Keratinocyte (primary cell): Measurements from ENCODE around the gene DHX58. TPM values are rescaled to one million over a fixed set of nuclear protein-coding genes. Genes with fewer than 3 reads are reported as not detected.

Source experiments
- DNase-seq: peaks from one replicate; pipeline ENCODE4 v3.0.0-alpha.2; 2011; ENCODE audit warnings: low read depth, missing footprints, low spot score
- FAIRE-seq: peaks from 2 replicates; lab custom pipeline; 2011; peaks lifted over from hg19 to GRCh38; lab: Jason Lieb, UNC
- H2AFZ ChIP-seq: 2 replicates; pipeline ENCODE4 v1.6.0; 2012; ENCODE audit warnings: low read length, control low read depth, inconsistent platforms; ENCODE audit not compliant: control insufficient read depth
- H3K27ac ChIP-seq: 2 replicates; pipeline ENCODE4 v1.5.1; 2011; ENCODE audit warnings: low read length; ENCODE audit not compliant: control insufficient read depth, insufficient read depth
- H3K27me3 ChIP-seq: 3 replicates; pipeline ENCODE4 v1.6.0; 2011; ENCODE audit warnings: low read length; ENCODE audit not compliant: control insufficient read depth, insufficient read depth; ENCODE audit errors: extremely low read depth
- H3K36me3 ChIP-seq, 2 experiments: 2 replicates in 1 of 2; 3 replicates in 1 of 2; pipeline ENCODE4 v1.5.1; 2011; ENCODE audit warnings: low read length in 2 of 2, mild to moderate bottlenecking in 1 of 2; ENCODE audit not compliant: control insufficient read depth in 2 of 2, insufficient read depth in 2 of 2; ENCODE audit errors: extremely low read depth in 1 of 2
- H3K4me1 ChIP-seq: 3 replicates; pipeline ENCODE4 v1.5.1; 2011; ENCODE audit warnings: low read length; ENCODE audit not compliant: control insufficient read depth, insufficient read depth; ENCODE audit errors: extremely low read depth
- H3K4me2 ChIP-seq: 3 replicates; pipeline ENCODE4 v1.6.0; 2011; ENCODE audit warnings: low read depth, low read length; ENCODE audit not compliant: control insufficient read depth, insufficient read depth; ENCODE audit errors: extremely low read depth
- H3K4me3 ChIP-seq, 3 experiments: fragments of 200-600 bp in 1 of 3; sonication (generic) in 1 of 3; 2 replicates in 2 of 3; 3 replicates in 1 of 3; pipeline ENCODE4 v1.5.1; 2011 to 2016; ENCODE audit warnings: low read length in 3 of 3, mild to moderate bottlenecking in 3 of 3, control low read depth in 2 of 3, inconsistent platforms in 1 of 3, low read depth in 1 of 3, mixed read lengths in 1 of 3, mixed run types in 1 of 3, moderate library complexity in 1 of 3; ENCODE audit not compliant: control insufficient read depth in 2 of 3, insufficient read depth in 2 of 3; ENCODE audit errors: extremely low read depth in 1 of 3
- H3K79me2 ChIP-seq: 2 replicates; pipeline ENCODE4 v1.6.0; 2012; ENCODE audit warnings: low read length; ENCODE audit not compliant: control insufficient read depth, insufficient read depth
- H3K9ac ChIP-seq: 3 replicates; pipeline ENCODE4 v1.6.0; 2011; ENCODE audit warnings: low read length; ENCODE audit not compliant: control insufficient read depth, insufficient read depth; ENCODE audit errors: extremely low read depth
- H3K9me1 ChIP-seq: 3 replicates; pipeline ENCODE4 v1.6.0; 2011; ENCODE audit warnings: low read length; ENCODE audit not compliant: control insufficient read depth, insufficient read depth; ENCODE audit errors: extremely low read depth
- H3K9me3 ChIP-seq: 2 replicates; pipeline ENCODE4 v1.5.1; 2012; ENCODE audit warnings: low read depth, low read length; ENCODE audit not compliant: control insufficient read depth
- H4K20me1 ChIP-seq: 3 replicates; pipeline ENCODE4 v1.6.0; 2011; ENCODE audit warnings: low read length; ENCODE audit not compliant: control insufficient read depth, insufficient read depth; ENCODE audit errors: extremely low read depth
- CTCF ChIP-seq, 3 experiments: IDR thresholded peaks in 1 of 3; conservative IDR thresholded peaks in 1 of 3; optimal IDR thresholded peaks in 1 of 3; 2 replicates in 2 of 3; 3 replicates in 1 of 3; pipeline versions ENCODE3 to v1.5.1; 2011; ENCODE audit warnings: low read length in 3 of 3, mild to moderate bottlenecking in 3 of 3, moderate library complexity in 2 of 3, control low read depth in 1 of 3, inconsistent platforms in 1 of 3; ENCODE audit not compliant: insufficient read depth in 2 of 3; ENCODE audit errors: extremely low read depth in 1 of 3
- EZH2 ChIP-seq: IDR thresholded peaks from one replicate; pipeline ENCODE4 v1.6.1; 2012; ENCODE audit warnings: inconsistent platforms, mild to moderate bottlenecking, low read length, moderate library complexity
- dilution Hi-C: fragments of 300-500 bp; cut with MboI; formaldehyde crosslinking; loops from one replicate; pipeline ENCODE4 v1.7.0; 2020; ENCODE audit warnings: low sequenced_read_pairs; ENCODE audit not compliant: extremely low pct_ligation_motif_present
- polyA plus RNA-seq, 5 experiments: library from polyadenylated mRNA; depleted of rRNA in 3 of 5; stranded (reverse) in 3 of 5; stranded (forward) in 1 of 5; unstranded in 1 of 5; fragments of >200 nt; gene quantifications; 1 replicate in 1 of 5; 2 replicates in 3 of 5; 3 replicates in 1 of 5; pipeline versions ENCODE4 v1.2.1 to v1.2.3, GENCODE V29; 2011 to 2012; ENCODE audit warnings: missing spikeins in 2 of 5, low read depth in 1 of 5, low replicate concordance in 1 of 5

Gene DHX58
- polyA plus RNA-seq, 1 donor (not counting 4 experiments of a cell fraction or from before 2014, with no cell fraction given): 5.2 TPM

- Histone ChIP-seq H3K79me2 (no peaks in the 10 kb centered on the region), H4K20me1 (no peaks in the 10 kb centered on the region), H3K4me2 (no peak overlapping the region), H2AFZ (no peak overlapping the region), H3K27me3 (peaks cover 15% of the 10 kb centered on the region), H3K4me3 (no peak overlapping the region), H3K9me1 (no peaks in the 10 kb centered on the region), H3K9me3 (no peaks in the 10 kb centered on the region), H3K36me3 (no peaks in the 10 kb centered on the region), H3K4me1 (no peaks in the 10 kb centered on the region), H3K27ac (no peak overlapping the region), H3K9ac (no peak overlapping the region)
- dilution Hi-C loops: no loop called here
- no peak for DNase-seq
- TF ChIP-seq CTCF (optimal IDR thresholded peaks at IDR 0.05 in 1 of 3, IDR thresholded peaks at IDR 0.05 in 1 of 3, conservative IDR thresholded peaks at IDR 0.05 in 1 of 3; ENCODE audit: extremely low read depth in 1 of 3, insufficient read depth in 2 of 3, low read length in 3 of 3): no peak
- no peak for TF ChIP-seq EZH2
- no peak for FAIRE-seq
Observed at GRCh38 chr17:42088736-42089135, 23.8 kb downstream of the DHX58 start.

GRCh38 chr17:42087736-42088705, 24.5 kb downstream of the DHX58 start:
- no peak overlapping the region for H3K9ac ChIP-seq
- H3K36me3 ChIP-seq: no peaks in the 10 kb centered on the region
- DNase-seq (no peak), FAIRE-seq (no peak)
- no peak overlapping the region for H3K4me2 ChIP-seq
- H3K27ac ChIP-seq: no peak overlapping the region
- dilution Hi-C loops: no loop called here
- H4K20me1 ChIP-seq: no peaks in the 10 kb centered on the region
- no peak overlapping the region for H2AFZ ChIP-seq
- no peaks in the 10 kb centered on the region for H3K79me2 ChIP-seq
- H3K9me3 ChIP-seq: no peaks in the 10 kb centered on the region
- no peaks in the 10 kb centered on the region for H3K4me1 ChIP-seq
- peaks cover 15% of the 10 kb centered on the region for H3K27me3 ChIP-seq
- TF ChIP-seq CTCF (optimal IDR thresholded peaks at IDR 0.05 in 1 of 3, IDR thresholded peaks at IDR 0.05 in 1 of 3, conservative IDR thresholded peaks at IDR 0.05 in 1 of 3; ENCODE audit: extremely low read depth in 1 of 3, insufficient read depth in 2 of 3, low read length in 3 of 3) (no peak), EZH2 (no peak)
- no peak overlapping the region for H3K4me3 ChIP-seq
- no peaks in the 10 kb centered on the region for H3K9me1 ChIP-seq
